SH-SY5Y (cell line): Measurements from ENCODE around the gene RERE.

Source experiments
- GATA2 ChIP-seq: IDR thresholded peaks from 2 replicates; pipeline ENCODE4 v1.6.1; 2011; ENCODE audit warnings: mild to moderate bottlenecking, low read depth, low read length
- GATA3 ChIP-seq: IDR thresholded peaks from 2 replicates; pipeline ENCODE4 v1.6.1; 2011; ENCODE audit warnings: low read depth, mild to moderate bottlenecking, low read length, moderate library complexity

- TF ChIP-seq GATA2 = no peak
- TF ChIP-seq GATA3 = no peak
Measured at GRCh38 chr1:8384088-8384487, 433.4 kb downstream of the RERE start.
